K562 (cell line): Measurements from ENCODE around the gene BICC1. TPM values are rescaled to one million over a fixed set of nuclear protein-coding genes. Genes with fewer than 3 reads are reported as not detected.

Source experiments
- ATAC-seq: fragments of 200-7000 bp; cut with Tn5 transposase; 3 replicates; pipeline ENCODE4 v1.9.1; 2020; ENCODE audit warnings: moderate library complexity
- BruUV-seq: library from RNA; stranded (reverse); fragments of 400-500 nt; replicated peaks from 2 replicates; lab custom pipeline; 2021; lab: Mats Ljungman, UMichigan
- CTCF ChIA-PET: fragments of 300-600 bp; formaldehyde crosslinking; extraction: SDS; loops from one replicate; lab custom pipeline; 2021; ENCODE audit warnings: low intra/inter-chr PET ratio; lab: Yijun Ruan, JAX
- POLR2A ChIA-PET: fragments of 300-600, 350-650 bp; sonication (Branson Sonifier 250); formaldehyde crosslinking; extraction: SDS; loops from one replicate; lab custom pipeline; 2021; ENCODE audit warnings: antibody characterized with exemption, inconsistent platforms; lab: Yijun Ruan, JAX
- DNase-seq, 4 experiments: peaks; one replicate each; pipeline versions ENCODE4 v3.0.0 to v3.0.0-alpha.2; 2011 to 2018; ENCODE audit warnings: low spot score in 3 of 4, mixed read lengths in 3 of 4; ENCODE audit errors: extremely low read depth in 1 of 4
- FAIRE-seq: peaks from 2 replicates; lab custom pipeline; 2011; peaks lifted over from hg19 to GRCh38; lab: Jason Lieb, UNC
- H2AFZ ChIP-seq: 2 replicates; pipeline ENCODE4 v1.6.0; 2011; ENCODE audit warnings: low read depth, low read length, control low read depth, inconsistent platforms
- H3K27ac ChIP-seq: fragments of 200-600 bp; 3 replicates; pipeline ENCODE4 v1.8.0; 2011; ENCODE audit warnings: low read depth, mild to moderate bottlenecking, control low read depth, inconsistent platforms, low read length, moderate library complexity, mixed read lengths; ENCODE audit errors: extremely low read depth
- H3K27me3 ChIP-seq, 2 experiments: fragments of 300-600 bp in 1 of 2; 2 replicates in 1 of 2; 3 replicates in 1 of 2; pipeline versions ENCODE4 v1.6.0 to v1.8.0; 2011; ENCODE audit warnings: inconsistent platforms in 2 of 2, low read length in 2 of 2, mild to moderate bottlenecking in 1 of 2, mixed read lengths in 1 of 2, moderate library complexity in 1 of 2; ENCODE audit not compliant: control insufficient read depth in 2 of 2, insufficient read depth in 2 of 2
- H3K36me3 ChIP-seq: fragments of 300-600 bp; 3 replicates; pipeline ENCODE4 v1.8.0; 2011; ENCODE audit warnings: mild to moderate bottlenecking, low read length, inconsistent platforms; ENCODE audit not compliant: control insufficient read depth, insufficient read depth
- H3K4me1 ChIP-seq, 2 experiments: fragments of 200-600 bp in 1 of 2; replicated peaks in 1 of 2; 2 replicates in 1 of 2; 3 replicates in 1 of 2; pipeline versions ENCODE4 v1.5.1 to v1.8.0; 2011; ENCODE audit warnings: inconsistent platforms in 2 of 2, low read length in 2 of 2, mild to moderate bottlenecking in 1 of 2, mixed read lengths in 1 of 2, moderate library complexity in 1 of 2; ENCODE audit not compliant: control insufficient read depth in 2 of 2, insufficient read depth in 2 of 2
- H3K4me2 ChIP-seq: 2 replicates; pipeline ENCODE4 v1.6.1; 2011; ENCODE audit warnings: low read length, control low read depth, inconsistent platforms, mixed read lengths; ENCODE audit not compliant: insufficient read depth
- H3K4me3 ChIP-seq: fragments of 200-600 bp; sonication (generic), shearing (Covaris generic); 2 replicates; pipeline ENCODE4 v1.5.1; 2016; ENCODE audit warnings: control low read depth, inconsistent platforms
- H3K79me2 ChIP-seq: fragments of 200-600 bp; 3 replicates; pipeline ENCODE4 v1.8.0; 2011; ENCODE audit warnings: low read length, inconsistent platforms; ENCODE audit not compliant: control insufficient read depth, insufficient read depth
- H3K9ac ChIP-seq, 2 experiments: 2 replicates each; pipeline versions ENCODE4 v1.6.0 to v1.6.1; 2011; ENCODE audit warnings: low read depth in 2 of 2, low read length in 2 of 2, control low read depth in 1 of 2, inconsistent platforms in 1 of 2, mild to moderate bottlenecking in 1 of 2, mixed read lengths in 1 of 2; ENCODE audit not compliant: insufficient read depth in 1 of 2
- H3K9me1 ChIP-seq: one replicate; pipeline ENCODE4 v1.6.0; 2011; ENCODE audit warnings: inconsistent platforms, mild to moderate bottlenecking, low read length, moderate library complexity; ENCODE audit not compliant: control insufficient read depth, insufficient read depth
- H3K9me3 ChIP-seq: replicated peaks from 2 replicates; pipeline ENCODE4 v1.5.1; 2011; ENCODE audit warnings: low read depth, low read length, inconsistent platforms; ENCODE audit not compliant: control insufficient read depth, insufficient read depth
- H4K20me1 ChIP-seq: replicated peaks from 2 replicates; pipeline ENCODE4 v1.6.1; 2011; ENCODE audit warnings: low read length, inconsistent platforms, mixed read lengths; ENCODE audit not compliant: control insufficient read depth, insufficient read depth
- DDX20 ChIP-seq: fragments of 450-650 bp; IDR thresholded peaks from 2 replicates; pipeline ENCODE4 v1.6.1; 2016; ENCODE audit warnings: missing genetic modification characterization, low read depth, mild to moderate bottlenecking, missing compliant biosample characterization, moderate library complexity
- GABPB1 ChIP-seq: sonication (generic); formaldehyde crosslinking; IDR thresholded peaks from 2 replicates; pipeline ENCODE4 v1.8.0; 2022; ENCODE audit warnings: mild to moderate bottlenecking, missing genetic modification reagents
- MEIS2 ChIP-seq: fragments of 450-650 bp; IDR thresholded peaks from 2 replicates; pipeline ENCODE4 v1.6.1; 2014; ENCODE audit warnings: mild to moderate bottlenecking; ENCODE audit not compliant: partially characterized antibody
- TSC22D4 ChIP-seq: fragments of 450-650 bp; IDR thresholded peaks from 2 replicates; pipeline ENCODE4 v1.6.1; 2016; ENCODE audit warnings: missing genetic modification characterization, missing biosample characterization, control low read depth
- ZC3H8 ChIP-seq: fragments of 450-650 bp; IDR thresholded peaks from 2 replicates; pipeline ENCODE4 v1.6.1; 2017
- ZNF184 ChIP-seq: sonication (generic); formaldehyde crosslinking; IDR thresholded peaks from 2 replicates; pipeline ENCODE4 v1.5.0; 2020; ENCODE audit warnings: missing genetic modification reagents
- ZNF75A ChIP-seq: fragments of 450-650 bp; formaldehyde crosslinking; IDR thresholded peaks from 2 replicates; pipeline ENCODE4 v1.4.0; 2020; ENCODE audit warnings: mild to moderate bottlenecking
- WGBS: fragments of 100-300 bp; shearing (Covaris generic); methylation state at CpG from one replicate; pipeline ENCODE4 v1.1.6; 2016; ENCODE audit warnings: low coverage, mixed read lengths; ENCODE audit not compliant: insufficient coverage; ENCODE audit errors: missing lambda C conversion rate; 5-methylcytosine and 5-hydroxymethylcytosine counted together
- in situ Hi-C: fragments of 300-500 bp; cut with MboI; formaldehyde crosslinking; loops from 4 replicates; pipeline ENCODE4 v1.15.0; 2018; ENCODE audit warnings: inconsistent platforms, mixed read lengths
- intact Hi-C: fragments of 100-400 bp; cut with micrococcal nuclease; formaldehyde crosslinking; loops from 2 replicates; pipeline ENCODE4 v1.14.2; 2022
- polyA plus RNA-seq, 8 experiments: library from polyadenylated mRNA; depleted of rRNA in 4 of 8; stranded (reverse) in 5 of 8; unstranded in 3 of 8; fragments of >200 nt; fragmentation: Nextera tagmentation in 2 of 8; fragmentation: Illumina TruSeq in 1 of 8; extraction: Ambion mirVana in 2 of 8; extraction: Trizol in 1 of 8; gene quantifications; 2 replicates each; pipeline versions ENCODE4 v1.2.1 to v1.2.3, GENCODE V29; 2011 to 2014; ENCODE audit warnings: inconsistent platforms in 1 of 8, missing spikeins in 1 of 8
- total RNA-seq, 7 experiments: library from RNA; depleted of rRNA in 6 of 7; stranded (reverse); fragments of >200 nt in 6 of 7; fragmentation: Illumina TruSeq in 2 of 7; extraction: Trizol in 2 of 7; gene quantifications; 2 replicates each; pipeline versions ENCODE4 v1.2.1 to v1.2.3, GENCODE V29; 2011 to 2021; ENCODE audit warnings: low replicate concordance in 1 of 7
- TF ChIP-seq, protein P1 (sequence below), 2 experiments: fragments of 450-650 bp; IDR thresholded peaks; 2 replicates each; pipeline ENCODE4 v1.6.1; 2018; ENCODE audit warnings: mild to moderate bottlenecking in 2 of 2, low read depth in 1 of 2; ENCODE audit not compliant: partially characterized antibody in 2 of 2
- TF ChIP-seq, protein P2 (sequence below): fragments of 250-450 bp; sonication (Bioruptor Pico); IDR thresholded peaks from 2 replicates; pipeline ENCODE4 v1.8.0; 2022; ENCODE audit warnings: inconsistent platforms

The BICC1 gene
- total and polyA plus RNA-seq, 9 of the 15 experiments (the other 6 are each of a cell fraction or from before 2014, with no cell fraction given), result not detected

DNA sequence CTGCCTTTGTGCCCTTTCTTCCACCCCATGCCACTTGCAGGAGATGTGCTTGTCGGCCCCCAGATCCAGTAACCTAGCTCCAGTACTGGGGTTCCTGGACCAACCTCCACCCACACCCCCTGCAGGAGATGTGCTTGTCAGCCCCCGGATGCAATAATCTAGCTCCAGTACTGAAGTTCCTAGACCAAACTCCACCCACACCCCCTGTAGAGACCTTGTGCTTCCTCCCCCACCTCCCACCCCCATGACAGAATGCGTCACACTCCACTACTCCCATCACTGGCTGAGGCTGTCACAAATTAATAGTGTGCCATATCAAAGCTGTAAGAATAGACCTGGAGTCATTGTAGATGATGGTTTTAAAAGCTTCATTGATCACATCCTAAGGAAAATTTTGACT is 185.0 kb downstream of the BICC1 start:
- Histone ChIP-seq H4K20me1 (no peaks in the 10 kb centered on the region), H3K79me2 (no peaks in the 10 kb centered on the region), H3K9ac (no peak overlapping the region), H3K27ac (no peak overlapping the region), H3K4me1 (no peaks in the 10 kb centered on the region), H3K36me3 (no peaks in the 10 kb centered on the region), H3K4me2 (no peak overlapping the region), H3K4me3 (no peak overlapping the region), H3K9me3 (no peaks in the 10 kb centered on the region), H3K27me3 (no peaks in the 10 kb centered on the region), H2AFZ (no peak overlapping the region), H3K9me1 (no peaks in the 10 kb centered on the region)
- FAIRE-seq, result no peak
- TF ChIP-seq, protein P1, sequence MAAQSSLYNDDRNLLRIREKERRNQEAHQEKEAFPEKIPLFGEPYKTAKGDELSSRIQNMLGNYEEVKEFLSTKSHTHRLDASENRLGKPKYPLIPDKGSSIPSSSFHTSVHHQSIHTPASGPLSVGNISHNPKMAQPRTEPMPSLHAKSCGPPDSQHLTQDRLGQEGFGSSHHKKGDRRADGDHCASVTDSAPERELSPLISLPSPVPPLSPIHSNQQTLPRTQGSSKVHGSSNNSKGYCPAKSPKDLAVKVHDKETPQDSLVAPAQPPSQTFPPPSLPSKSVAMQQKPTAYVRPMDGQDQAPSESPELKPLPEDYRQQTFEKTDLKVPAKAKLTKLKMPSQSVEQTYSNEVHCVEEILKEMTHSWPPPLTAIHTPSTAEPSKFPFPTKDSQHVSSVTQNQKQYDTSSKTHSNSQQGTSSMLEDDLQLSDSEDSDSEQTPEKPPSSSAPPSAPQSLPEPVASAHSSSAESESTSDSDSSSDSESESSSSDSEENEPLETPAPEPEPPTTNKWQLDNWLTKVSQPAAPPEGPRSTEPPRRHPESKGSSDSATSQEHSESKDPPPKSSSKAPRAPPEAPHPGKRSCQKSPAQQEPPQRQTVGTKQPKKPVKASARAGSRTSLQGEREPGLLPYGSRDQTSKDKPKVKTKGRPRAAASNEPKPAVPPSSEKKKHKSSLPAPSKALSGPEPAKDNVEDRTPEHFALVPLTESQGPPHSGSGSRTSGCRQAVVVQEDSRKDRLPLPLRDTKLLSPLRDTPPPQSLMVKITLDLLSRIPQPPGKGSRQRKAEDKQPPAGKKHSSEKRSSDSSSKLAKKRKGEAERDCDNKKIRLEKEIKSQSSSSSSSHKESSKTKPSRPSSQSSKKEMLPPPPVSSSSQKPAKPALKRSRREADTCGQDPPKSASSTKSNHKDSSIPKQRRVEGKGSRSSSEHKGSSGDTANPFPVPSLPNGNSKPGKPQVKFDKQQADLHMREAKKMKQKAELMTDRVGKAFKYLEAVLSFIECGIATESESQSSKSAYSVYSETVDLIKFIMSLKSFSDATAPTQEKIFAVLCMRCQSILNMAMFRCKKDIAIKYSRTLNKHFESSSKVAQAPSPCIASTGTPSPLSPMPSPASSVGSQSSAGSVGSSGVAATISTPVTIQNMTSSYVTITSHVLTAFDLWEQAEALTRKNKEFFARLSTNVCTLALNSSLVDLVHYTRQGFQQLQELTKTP (IDR thresholded peaks at IDR 0.05; ENCODE audit: low read depth in 1 of 2, partially characterized antibody in 2 of 2), result no peak
- TF ChIP-seq ZNF75A (CRISPR knock-in tag) (no peak), DDX20 (tag) (no peak), ZNF184 (no peak), GABPB1 (CRISPR knock-in tag) (no peak), MEIS2 (no peak), TSC22D4 (tag) (no peak), ZC3H8 (no peak)
- TF ChIP-seq, protein P2, sequence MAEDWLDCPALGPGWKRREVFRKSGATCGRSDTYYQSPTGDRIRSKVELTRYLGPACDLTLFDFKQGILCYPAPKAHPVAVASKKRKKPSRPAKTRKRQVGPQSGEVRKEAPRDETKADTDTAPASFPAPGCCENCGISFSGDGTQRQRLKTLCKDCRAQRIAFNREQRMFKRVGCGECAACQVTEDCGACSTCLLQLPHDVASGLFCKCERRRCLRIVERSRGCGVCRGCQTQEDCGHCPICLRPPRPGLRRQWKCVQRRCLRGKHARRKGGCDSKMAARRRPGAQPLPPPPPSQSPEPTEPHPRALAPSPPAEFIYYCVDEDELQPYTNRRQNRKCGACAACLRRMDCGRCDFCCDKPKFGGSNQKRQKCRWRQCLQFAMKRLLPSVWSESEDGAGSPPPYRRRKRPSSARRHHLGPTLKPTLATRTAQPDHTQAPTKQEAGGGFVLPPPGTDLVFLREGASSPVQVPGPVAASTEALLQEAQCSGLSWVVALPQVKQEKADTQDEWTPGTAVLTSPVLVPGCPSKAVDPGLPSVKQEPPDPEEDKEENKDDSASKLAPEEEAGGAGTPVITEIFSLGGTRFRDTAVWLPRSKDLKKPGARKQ (CRISPR knock-in tag), result no peak
- ChIA-PET POLR2A (no interaction called here), CTCF (no interaction called here)
- no TSS peak for BruUV-seq
- intact Hi-C loops, result no loop called here
- 3% methylated on average over 3 of the region's 3 CpGs for WGBS
- no peak for DNase-seq
- in situ Hi-C loops, result no loop called here
- ATAC-seq, result no peak
